Measurements from ENCODE around the gene ZNF331.

The ZNF331 gene

GRCh38 chr19:53521373-53522202, 16.4 kb upstream of the ZNF331 start:
- Histone ChIP-seq H3K4me3 (ENCODE audit: low read depth, low read length) (peak overlapping the region; percentile 92), H3K36me3 (ENCODE audit: insufficient read depth, low read length) (no peaks in the 10 kb centered on the region), H3K27ac (ENCODE audit: low read depth, low read length) (no peak overlapping the region), H3K79me2 (ENCODE audit: control insufficient read depth, insufficient read depth, low read length, unreplicated experiment) (peaks cover 7% of the 10 kb centered on the region), H2AFZ (ENCODE audit: low read length, unreplicated experiment) (peak overlapping the region; percentile 97), H3K4me1 (ENCODE audit: control insufficient read depth, insufficient read depth, low read length, unreplicated experiment) (peaks cover 3% of the 10 kb centered on the region), H3K27me3 (ENCODE audit: insufficient read depth, low read length) (no peaks in the 10 kb centered on the region)

- H3K79me2 ChIP-seq (ENCODE audit: control insufficient read depth, insufficient read depth, low read length, unreplicated experiment): peaks cover 7% of the 10 kb centered on the region
- no peak overlapping the region for H3K4me3 ChIP-seq (ENCODE audit: low read depth, low read length)
- H2AFZ ChIP-seq (ENCODE audit: low read length, unreplicated experiment): no peak overlapping the region
- H3K36me3 ChIP-seq (ENCODE audit: insufficient read depth, low read length): no peaks in the 10 kb centered on the region
- H3K4me1 ChIP-seq (ENCODE audit: control insufficient read depth, insufficient read depth, low read length, unreplicated experiment): no peaks in the 10 kb centered on the region
- no peak overlapping the region for H3K27ac ChIP-seq (ENCODE audit: low read depth, low read length)
- H3K27me3 ChIP-seq (ENCODE audit: insufficient read depth, low read length): no peaks in the 10 kb centered on the region
Observed at GRCh38 chr19:53525922-53526321, 12.0 kb upstream of the ZNF331 start.

GRCh38 chr19:53530622-53531021, 7.3 kb upstream of the ZNF331 start:
- H2AFZ ChIP-seq (ENCODE audit: low read length, unreplicated experiment): no peak overlapping the region
- H3K79me2 ChIP-seq (ENCODE audit: control insufficient read depth, insufficient read depth, low read length, unreplicated experiment): no peaks in the 10 kb centered on the region
- no peak overlapping the region for H3K27ac ChIP-seq (ENCODE audit: low read depth, low read length)
- H3K27me3 ChIP-seq (ENCODE audit: insufficient read depth, low read length): no peaks in the 10 kb centered on the region
- H3K4me3 ChIP-seq (ENCODE audit: low read depth, low read length): no peak overlapping the region
- H3K36me3 ChIP-seq (ENCODE audit: insufficient read depth, low read length): no peaks in the 10 kb centered on the region
- H3K4me1 ChIP-seq (ENCODE audit: control insufficient read depth, insufficient read depth, low read length, unreplicated experiment): no peaks in the 10 kb centered on the region

GRCh38 chr19:53531457-53531856, 6.5 kb upstream of the ZNF331 start:
- H3K27me3 ChIP-seq (ENCODE audit: insufficient read depth, low read length): no peaks in the 10 kb centered on the region
- H3K36me3 ChIP-seq (ENCODE audit: insufficient read depth, low read length): no peaks in the 10 kb centered on the region
- H3K27ac ChIP-seq (ENCODE audit: low read depth, low read length): no peak overlapping the region
- H3K4me3 ChIP-seq (ENCODE audit: low read depth, low read length): no peak overlapping the region
- no peaks in the 10 kb centered on the region for H3K79me2 ChIP-seq (ENCODE audit: control insufficient read depth, insufficient read depth, low read length, unreplicated experiment)
- no peak overlapping the region for H2AFZ ChIP-seq (ENCODE audit: low read length, unreplicated experiment)
- no peaks in the 10 kb centered on the region for H3K4me1 ChIP-seq (ENCODE audit: control insufficient read depth, insufficient read depth, low read length, unreplicated experiment)

- no peaks in the 10 kb centered on the region for H3K79me2 ChIP-seq (ENCODE audit: control insufficient read depth, insufficient read depth, low read length, unreplicated experiment)
- no peaks in the 10 kb centered on the region for H3K4me1 ChIP-seq (ENCODE audit: control insufficient read depth, insufficient read depth, low read length, unreplicated experiment)
- no peaks in the 10 kb centered on the region for H3K36me3 ChIP-seq (ENCODE audit: insufficient read depth, low read length)
Observed at GRCh38 chr19:53532362-53532761, 5.6 kb upstream of the ZNF331 start.

GRCh38 chr19:53536225-53536548, 1.8 kb upstream of the ZNF331 start:
- H3K79me2 ChIP-seq (ENCODE audit: control insufficient read depth, insufficient read depth, low read length, unreplicated experiment): peaks cover 5% of the 10 kb centered on the region

More at GRCh38 chr19:53532362-53532761, 5.6 kb upstream of the ZNF331 start:
- H3K4me3 ChIP-seq (ENCODE audit: low read depth, low read length): no peak overlapping the region
- H3K27me3 ChIP-seq (ENCODE audit: insufficient read depth, low read length): no peaks in the 10 kb centered on the region
- no peak overlapping the region for H2AFZ ChIP-seq (ENCODE audit: low read length, unreplicated experiment)
- no peak overlapping the region for H3K27ac ChIP-seq (ENCODE audit: low read depth, low read length)

GRCh38 chr19:53537121-53537520, 824 bp upstream of the ZNF331 start:
- Histone ChIP-seq H3K27me3 (ENCODE audit: insufficient read depth, low read length) (no peaks in the 10 kb centered on the region), H3K79me2 (ENCODE audit: control insufficient read depth, insufficient read depth, low read length, unreplicated experiment) (peaks cover 5% of the 10 kb centered on the region), H2AFZ (ENCODE audit: low read length, unreplicated experiment) (no peak overlapping the region), H3K36me3 (ENCODE audit: insufficient read depth, low read length) (no peaks in the 10 kb centered on the region), H3K27ac (ENCODE audit: low read depth, low read length) (peak overlapping the region; percentile 57; the same call in 1 of the 2 replicates), H3K4me1 (ENCODE audit: control insufficient read depth, insufficient read depth, low read length, unreplicated experiment) (no peaks in the 10 kb centered on the region), H3K4me3 (ENCODE audit: low read depth, low read length) (peak overlapping the region; percentile 81)

More at GRCh38 chr19:53536225-53536548, 1.8 kb upstream of the ZNF331 start:
- H3K4me3 ChIP-seq (ENCODE audit: low read depth, low read length): no peak overlapping the region
- no peaks in the 10 kb centered on the region for H3K4me1 ChIP-seq (ENCODE audit: control insufficient read depth, insufficient read depth, low read length, unreplicated experiment)
- no peak overlapping the region for H3K27ac ChIP-seq (ENCODE audit: low read depth, low read length)
- H3K36me3 ChIP-seq (ENCODE audit: insufficient read depth, low read length): no peaks in the 10 kb centered on the region
- H3K27me3 ChIP-seq (ENCODE audit: insufficient read depth, low read length): no peaks in the 10 kb centered on the region
- H2AFZ ChIP-seq (ENCODE audit: low read length, unreplicated experiment): no peak overlapping the region

GRCh38 chr19:53538378-53539109, 599 bp downstream of the ZNF331 start:
- Histone ChIP-seq H3K27me3 (ENCODE audit: insufficient read depth, low read length) (no peaks in the 10 kb centered on the region), H3K4me1 (ENCODE audit: control insufficient read depth, insufficient read depth, low read length, unreplicated experiment) (no peaks in the 10 kb centered on the region), H3K36me3 (ENCODE audit: insufficient read depth, low read length) (no peaks in the 10 kb centered on the region), H2AFZ (ENCODE audit: low read length, unreplicated experiment) (peak overlapping the region; percentile 38), H3K4me3 (ENCODE audit: low read depth, low read length) (peak overlapping the region; percentile 81), H3K27ac (ENCODE audit: low read depth, low read length) (peak overlapping the region; percentile 62; the same call in 1 of the 2 replicates), H3K79me2 (ENCODE audit: control insufficient read depth, insufficient read depth, low read length, unreplicated experiment) (peaks cover 5% of the 10 kb centered on the region)

GRCh38 chr19:53540091-53540490, 2.1 kb downstream of the ZNF331 start:
- H3K4me1 ChIP-seq (ENCODE audit: control insufficient read depth, insufficient read depth, low read length, unreplicated experiment): no peaks in the 10 kb centered on the region
- no peak overlapping the region for H2AFZ ChIP-seq (ENCODE audit: low read length, unreplicated experiment)
- H3K27ac ChIP-seq (ENCODE audit: low read depth, low read length): no peak overlapping the region
- no peaks in the 10 kb centered on the region for H3K27me3 ChIP-seq (ENCODE audit: insufficient read depth, low read length)
- H3K36me3 ChIP-seq (ENCODE audit: insufficient read depth, low read length): no peaks in the 10 kb centered on the region
- H3K79me2 ChIP-seq (ENCODE audit: control insufficient read depth, insufficient read depth, low read length, unreplicated experiment): peaks cover 5% of the 10 kb centered on the region
- H3K4me3 ChIP-seq (ENCODE audit: low read depth, low read length): no peak overlapping the region

GRCh38 chr19:53541971-53542370, 4.0 kb downstream of the ZNF331 start:
- Histone ChIP-seq H3K36me3 (ENCODE audit: insufficient read depth, low read length) (no peaks in the 10 kb centered on the region), H3K27ac (ENCODE audit: low read depth, low read length) (no peak overlapping the region), H3K4me1 (ENCODE audit: control insufficient read depth, insufficient read depth, low read length, unreplicated experiment) (no peaks in the 10 kb centered on the region), H3K27me3 (ENCODE audit: insufficient read depth, low read length) (no peaks in the 10 kb centered on the region), H2AFZ (ENCODE audit: low read length, unreplicated experiment) (no peak overlapping the region), H3K79me2 (ENCODE audit: control insufficient read depth, insufficient read depth, low read length, unreplicated experiment) (peaks cover 5% of the 10 kb centered on the region), H3K4me3 (ENCODE audit: low read depth, low read length) (no peak overlapping the region)

All from ACC112 (cell line).